A549 (cell line): ENCODE data around the gene WLS.
"Not testable (repeated sequence)": the region's sequence is repeated elsewhere in the genome, so short reads cannot be mapped to it uniquely, and the experiment has no call there.

Experiments used
- CBX8 ChIP-seq: fragments of 200-600 bp; sonication (generic); IDR thresholded peaks from 2 replicates; pipeline ENCODE4 v1.6.1; 2016
- CTCF ChIP-seq: fragments of >200 bp; sonication (Bioruptor Twin); formaldehyde crosslinking; IDR thresholded peaks from 3 replicates; pipeline ENCODE4 v1.5.1; 2016
- EP300 ChIP-seq, 2 experiments: fragments of >200 bp; sonication (Bioruptor Twin); formaldehyde crosslinking; IDR thresholded peaks; 2 replicates in 1 of 2; 3 replicates in 1 of 2; pipeline ENCODE4 v1.6.1; 2016 to 2017
- FOSB ChIP-seq: fragments of 250-450 bp; sonication (Bioruptor Pico); IDR thresholded peaks from 2 replicates; pipeline ENCODE4 v1.5.0; 2020; ENCODE audit warnings: mild to moderate bottlenecking, moderate library complexity
- FOSL2 ChIP-seq, 2 experiments: fragments of 450-650 bp in 1 of 2; fragments of >200 bp in 1 of 2; sonication (Bioruptor Twin) in 1 of 2; formaldehyde crosslinking; IDR thresholded peaks; 2 replicates each; pipeline versions ENCODE4 v1.5.0 to v1.6.1; 2016 to 2020; ENCODE audit warnings: mild to moderate bottlenecking in 1 of 2, moderate library complexity in 1 of 2
- FOXS1 ChIP-seq: fragments of 250-450 bp; sonication (Bioruptor Pico); IDR thresholded peaks from 2 replicates; pipeline ENCODE4 v1.5.0; 2020; ENCODE audit warnings: mild to moderate bottlenecking, moderate library complexity
- HMGXB4 ChIP-seq: fragments of 250-450 bp; sonication (Bioruptor Pico); IDR thresholded peaks from 2 replicates; pipeline ENCODE4 v1.5.0; 2021; ENCODE audit warnings: mild to moderate bottlenecking, moderate library complexity, borderline replicate concordance
- MYC ChIP-seq: IDR thresholded peaks from 2 replicates; pipeline ENCODE4 v1.6.1; 2012; ENCODE audit warnings: mild to moderate bottlenecking, inconsistent platforms, low read length, improper control_type of control experiment, borderline replicate concordance
- POLR2A ChIP-seq: IDR thresholded peaks from 2 replicates; pipeline ENCODE4 v1.6.1; 2012; ENCODE audit warnings: mild to moderate bottlenecking, low read length
- REST ChIP-seq: fragments of 200-600 bp; sonication (generic); IDR thresholded peaks from 2 replicates; pipeline ENCODE4 v1.6.1; 2016; ENCODE audit warnings: antibody characterized with exemption, mild to moderate bottlenecking, moderate library complexity
- RFX5 ChIP-seq: fragments of 450-650 bp; IDR thresholded peaks from 2 replicates; pipeline ENCODE4 v1.7.1; 2014; ENCODE audit warnings: antibody characterized with exemption, mild to moderate bottlenecking, moderate library complexity
- SMC3 ChIP-seq: fragments of >200 bp; sonication (Bioruptor Twin); formaldehyde crosslinking; IDR thresholded peaks from 3 replicates; pipeline ENCODE4 v1.6.1; 2018; ENCODE audit warnings: inconsistent platforms

- not testable (repeated sequence) for TF ChIP-seq SMC3; CTCF; MYC; POLR2A; FOSL2 (IDR thresholded peaks at IDR 0.05); FOSL2 (CRISPR knock-in tag; IDR thresholded peaks at IDR 0.05); RFX5; FOXS1 (CRISPR knock-in tag); REST; EP300 (IDR thresholded peaks at IDR 0.05); HMGXB4 (CRISPR knock-in tag); FOSB (CRISPR knock-in tag); CBX8
Measured at GRCh38 chr1:68256824-68257223, 24.5 kb upstream of the WLS start.
